Common myeloid progenitor, CD34-positive (primary cell): Measurements from ENCODE around the gene CD164L2.

Experiments
- CTCF ChIA-PET: fragments of 350-600 bp; sonication (Branson Sonifier 250); formaldehyde crosslinking; loops from one replicate; lab custom pipeline; 2021; ENCODE audit warnings: antibody characterized with exemption; lab: Charles Lee
- POLR2A ChIA-PET: fragments of 350-600 bp; sonication (Branson Sonifier 250); formaldehyde crosslinking; loops from one replicate; lab custom pipeline; 2021; ENCODE audit warnings: antibody characterized with exemption; lab: Charles Lee
- DNase-seq, 3 donors: peaks; one replicate each; pipeline versions ENCODE4 v3.0.0 to v3.0.0-alpha.2; 2013
- H3K27ac ChIP-seq, 2 experiments: 1 replicate in 1 of 2; 2 replicates in 1 of 2; pipeline ENCODE4 v1.7.0; 2013; ENCODE audit warnings: inconsistent platforms in 2 of 2, low read length in 2 of 2, mild to moderate bottlenecking in 2 of 2, low read depth in 1 of 2, moderate library complexity in 1 of 2; ENCODE audit not compliant: severe bottlenecking in 2 of 2, insufficient read depth in 1 of 2, poor library complexity in 1 of 2
- H3K27me3 ChIP-seq, 5 experiments: replicated peaks in 2 of 5; 1 replicate in 3 of 5; 2 replicates in 2 of 5; pipeline versions ENCODE4 v1.6.1 to v1.7.0; 2013; ENCODE audit warnings: low read length in 4 of 5, mild to moderate bottlenecking in 2 of 5, moderate library complexity in 2 of 5, inconsistent platforms in 1 of 5; ENCODE audit not compliant: insufficient read depth in 5 of 5, control insufficient read depth in 4 of 5
- H3K36me3 ChIP-seq, 4 experiments: 1 replicate in 2 of 4; 2 replicates in 2 of 4; pipeline versions ENCODE4 v1.6.1 to v1.7.0; 2013; ENCODE audit warnings: low read length in 3 of 4, control low read depth in 1 of 4, mild to moderate bottlenecking in 1 of 4; ENCODE audit not compliant: control insufficient read depth in 4 of 4, insufficient read depth in 4 of 4
- H3K4me1 ChIP-seq, 4 experiments: 1 replicate in 3 of 4; 2 replicates in 1 of 4; pipeline versions ENCODE4 v1.6.1 to v1.7.1; 2013; ENCODE audit warnings: low read length in 3 of 4, mild to moderate bottlenecking in 3 of 4, control low read depth in 1 of 4, inconsistent platforms in 1 of 4, moderate library complexity in 1 of 4; ENCODE audit not compliant: control insufficient read depth in 4 of 4, insufficient read depth in 4 of 4; ENCODE audit errors: control extremely low read depth in 1 of 4
- H3K4me3 ChIP-seq, 7 experiments: 1 replicate in 4 of 7; 2 replicates in 3 of 7; pipeline versions ENCODE4 v1.5.1 to v1.7.0; 2013; ENCODE audit warnings: mild to moderate bottlenecking in 7 of 7, low read length in 6 of 7, moderate library complexity in 6 of 7, inconsistent platforms in 2 of 7, low read depth in 2 of 7, control low read depth in 1 of 7; ENCODE audit not compliant: insufficient read depth in 4 of 7, control insufficient read depth in 1 of 7; ENCODE audit errors: extremely low read depth in 1 of 7
- H3K9me3 ChIP-seq, 5 experiments: 1 replicate in 4 of 5; 2 replicates in 1 of 5; pipeline versions ENCODE4 v1.6.1 to v1.7.1; 2013; ENCODE audit warnings: low read length in 4 of 5, mild to moderate bottlenecking in 2 of 5, inconsistent platforms in 1 of 5, low read depth in 1 of 5, moderate library complexity in 1 of 5; ENCODE audit not compliant: control insufficient read depth in 4 of 5, insufficient read depth in 2 of 5; ENCODE audit errors: control extremely low read depth in 1 of 5
- WGBS: methylation state at CpG from one replicate; pipeline ENCODE4 v1.1.5; 2013; ENCODE audit not compliant: insufficient coverage; 5-methylcytosine and 5-hydroxymethylcytosine counted together

The CD164L2 gene

GRCh38 chr1:27427816-27428315, 44.7 kb upstream of the CD164L2 start:
- no CpG with 5 or more reads among the region's 2 CpGs for WGBS
- Histone ChIP-seq H3K27ac (peak overlapping the region; percentile 71 to 79), H3K36me3 (peaks cover 0 to 19% (median 6%) of the 10 kb centered on the region in 4 experiments), H3K4me1 (peaks cover 46 to 90% (median 85%) of the 10 kb centered on the region in 4 experiments), H3K27me3 (no peaks in the 10 kb centered on the region), H3K4me3 (peak overlapping the region in 5 of 7 experiments; percentile 11 to 68 (median 43)), H3K9me3 (no peaks in the 10 kb centered on the region)
- no peak for DNase-seq
- POLR2A ChIA-PET = interaction anchor here (0.5 to 1.8 kb wide), 3 partner anchors 11 to 25 kb away, joined by 3 to 6 read pairs (median 4); no protein-coding TSS in a partner anchor
- CTCF ChIA-PET = interaction anchor here (0.8 to 9.8 kb wide), 16 partner anchors 11 to 235 kb away, joined by 3 to 119 read pairs (median 4); no protein-coding TSS in a partner anchor

GRCh38 chr1:27427329-27427728, 44.2 kb upstream of the CD164L2 start:
- DNase-seq = peak in 1 of 3 donors; percentile 33
- ChIA-PET POLR2A (interaction anchor here (0.5 kb wide), 2 partner anchors 23 to 26 kb away, joined by 3 to 4 read pairs; no protein-coding TSS in a partner anchor), CTCF (interaction anchor here (0.8 to 9.8 kb wide), 16 partner anchors 12 to 235 kb away, joined by 3 to 119 read pairs (median 4); no protein-coding TSS in a partner anchor)
- H3K27me3 ChIP-seq = no peaks in the 10 kb centered on the region
- peaks cover 0 to 19% (median 6%) of the 10 kb centered on the region in 4 experiments for H3K36me3 ChIP-seq
- peak overlapping the region in 1 of 2 experiments; percentile 79 for H3K27ac ChIP-seq
- H3K4me3 ChIP-seq = peak overlapping the region in 4 of 7 experiments; percentile 20 to 68 (median 38)
- WGBS = no CpG with 5 or more reads among the region's 2 CpGs
- H3K4me1 ChIP-seq = peaks cover 43 to 91% (median 82%) of the 10 kb centered on the region in 4 experiments
- no peaks in the 10 kb centered on the region for H3K9me3 ChIP-seq

- Histone ChIP-seq H3K27ac (peak overlapping the region in 1 of 2 experiments; percentile 39), H3K4me3 (no peak overlapping the region), H3K36me3 (peaks cover 0 to 20% (median 10%) of the 10 kb centered on the region in 4 experiments), H3K9me3 (no peaks in the 10 kb centered on the region), H3K4me1 (peaks cover 19 to 70% (median 54%) of the 10 kb centered on the region in 4 experiments), H3K27me3 (no peaks in the 10 kb centered on the region)
- POLR2A ChIA-PET = no interaction called here
- CTCF ChIA-PET = interaction anchor here (0.6 to 9.8 kb wide), 8 partner anchors 9 to 184 kb away, joined by 3 to 119 read pairs (median 5); no protein-coding TSS in a partner anchor
- WGBS = 96% methylated on average over 3 of the region's 4 CpGs
- no peak for DNase-seq
These were observed 40.6 kb upstream of the CD164L2 start for GRCh38 chr1:27423709-27424108.

GRCh38 chr1:27418326-27419185, 35.4 kb upstream of the CD164L2 start:
- Histone ChIP-seq H3K4me1 (peaks cover 4 to 41% (median 23%) of the 10 kb centered on the region in 4 experiments), H3K9me3 (no peaks in the 10 kb centered on the region), H3K36me3 (peaks cover 18 to 51% (median 35%) of the 10 kb centered on the region in 4 experiments), H3K27ac (no peak overlapping the region), H3K4me3 (no peak overlapping the region), H3K27me3 (no peaks in the 10 kb centered on the region)
- ChIA-PET POLR2A (interaction anchor here (0.6 to 0.9 kb wide), 2 partner anchors 12 to 18 kb away, joined by 3 read pairs; no protein-coding TSS in a partner anchor), CTCF (interaction anchor here (1.1 to 13.5 kb wide), 5 partner anchors 8 to 226 kb away, joined by 3 to 119 read pairs (median 4); no protein-coding TSS in a partner anchor)
- 84% methylated on average over 10 of the region's 14 CpGs for WGBS
- no peak for DNase-seq

GRCh38 chr1:27417713-27418112, 34.6 kb upstream of the CD164L2 start:
- H3K4me3 ChIP-seq = no peak overlapping the region
- CTCF ChIA-PET = interaction anchor here (1.1 to 13.5 kb wide), 6 partner anchors 9 to 227 kb away, joined by 3 to 119 read pairs (median 5); no protein-coding TSS in a partner anchor
- H3K4me1 ChIP-seq = peaks cover 4 to 36% (median 19%) of the 10 kb centered on the region in 4 experiments
- POLR2A ChIA-PET = interaction anchor here (0.6 kb wide), 1 partner anchor 13 kb away, joined by 3 read pairs; no protein-coding TSS in a partner anchor
- no peaks in the 10 kb centered on the region for H3K27me3 ChIP-seq
- H3K27ac ChIP-seq = peak overlapping the region in 1 of 2 experiments; percentile 17
- no peaks in the 10 kb centered on the region for H3K9me3 ChIP-seq
- peaks cover 26 to 60% (median 44%) of the 10 kb centered on the region in 4 experiments for H3K36me3 ChIP-seq
- DNase-seq = no peak
- WGBS = 93% methylated on average over 2 of the region's 3 CpGs

GRCh38 chr1:27416387-27417111, 33.4 kb upstream of the CD164L2 start:
- no peaks in the 10 kb centered on the region for H3K9me3 ChIP-seq
- DNase-seq = peak; percentile 84 to 93 (median 92)
- H3K36me3 ChIP-seq = peaks cover 35 to 71% (median 53%) of the 10 kb centered on the region in 4 experiments
- peak overlapping the region in 1 of 2 experiments; percentile 17 for H3K27ac ChIP-seq
- H3K4me1 ChIP-seq = peaks cover 4 to 29% (median 14%) of the 10 kb centered on the region in 4 experiments
- ChIA-PET CTCF (interaction anchor here (0.7 to 13.5 kb wide), 25 partner anchors 10 to 276 kb away, joined by 3 to 119 read pairs (median 5); partner anchors contain the start of gene AHDC1), POLR2A (interaction anchor here (0.6 kb wide), 1 partner anchor 13 kb away, joined by 12 read pairs; no protein-coding TSS in a partner anchor)
- 50% methylated on average over 1 of the region's 3 CpGs for WGBS
- no peaks in the 10 kb centered on the region for H3K27me3 ChIP-seq
- H3K4me3 ChIP-seq = no peak overlapping the region
